HCT116 (cell line): ENCODE measurements around the gene APOBEC3A. TPM values are rescaled to one million over a fixed set of nuclear protein-coding genes. Genes with fewer than 3 reads are reported as not detected.

Experiments
- ATAC-seq: fragments of 200-7000 bp; cut with Tn5 transposase; 2 replicates; pipeline ENCODE4 v1.9.1; 2020; ENCODE audit warnings: mild to moderate bottlenecking, moderate library complexity
- BruUV-seq: library from RNA; stranded (reverse); fragments of 400-500 nt; replicated peaks from 2 replicates; lab custom pipeline; 2021; lab: Mats Ljungman, UMichigan
- CTCF ChIA-PET: fragments of 300-600 bp; sonication (Branson Sonifier 250); formaldehyde crosslinking; loops from one replicate; lab custom pipeline; 2021; ENCODE audit warnings: antibody characterized with exemption; lab: Charles Lee
- POLR2A ChIA-PET: fragments of 300-600, 350-600 bp; sonication (Branson Sonifier 250); formaldehyde crosslinking; loops from one replicate; lab custom pipeline; 2021; ENCODE audit warnings: antibody characterized with exemption; lab: Charles Lee
- RAD21 ChIA-PET, 2 experiments: fragments of 300-600 bp; sonication (Branson Sonifier 250); formaldehyde crosslinking; loops; one replicate each; lab custom pipeline; 2023; ENCODE audit warnings: low total read pairs in 2 of 2; ENCODE audit not compliant: uncharacterized antibody in 2 of 2, unreplicated experiment in 2 of 2, low non-redundant PET in 1 of 2; lab: Charles Lee
- DNase-seq: peaks from one replicate; pipeline ENCODE4 v3.0.0-alpha.2; 2010; ENCODE audit warnings: low read depth, low spot score
- H2AFZ ChIP-seq: fragments of 200-600 bp; shearing (Covaris generic), sonication (generic); 2 replicates; pipeline ENCODE4 v1.6.1; 2017; ENCODE audit warnings: low read depth, mixed run types, mixed read lengths, antibody characterized with exemption, low read length; ENCODE audit not compliant: poor library complexity, severe bottlenecking
- H3K27ac ChIP-seq: 2 replicates; pipeline ENCODE4 v1.5.1; 2012; ENCODE audit warnings: low read depth, low read length
- H3K27me3 ChIP-seq: fragments of 200-600 bp; sonication (generic); 2 replicates; pipeline ENCODE4 v1.6.1; 2016; ENCODE audit warnings: mixed run types, low read length, mixed read lengths; ENCODE audit not compliant: insufficient read depth
- H3K36me3 ChIP-seq, 2 experiments: fragments of 200-500 bp in 1 of 2; fragments of 200-600 bp in 1 of 2; sonication (Bioruptor generic) in 1 of 2; sonication (generic) in 1 of 2; 2 replicates each; pipeline versions ENCODE4 v1.5.1 to v1.6.1; 2014 to 2016; ENCODE audit warnings: low read length in 2 of 2, inconsistent platforms in 1 of 2, mixed read lengths in 1 of 2, mixed run types in 1 of 2; ENCODE audit not compliant: insufficient read depth in 2 of 2, control insufficient read depth in 1 of 2
- H3K4me1 ChIP-seq, 2 experiments: fragments of 200-600 bp in 1 of 2; sonication (generic) in 1 of 2; 2 replicates each; pipeline versions ENCODE4 v1.5.1 to v1.6.1; 2012 to 2017; ENCODE audit warnings: low read length in 2 of 2, inconsistent platforms in 1 of 2, mild to moderate bottlenecking in 1 of 2, mixed read lengths in 1 of 2, mixed run types in 1 of 2, moderate library complexity in 1 of 2; ENCODE audit not compliant: insufficient read depth in 2 of 2, control insufficient read depth in 1 of 2
- H3K4me2 ChIP-seq: fragments of 200-600 bp; sonication (generic); 2 replicates; pipeline ENCODE4 v1.6.1; 2017; ENCODE audit warnings: mixed run types, low read length, mixed read lengths
- H3K4me3 ChIP-seq, 2 experiments: fragments of 200-600 bp in 1 of 2; sonication (generic) in 1 of 2; replicated peaks in 1 of 2; 2 replicates each; pipeline ENCODE4 v1.5.1; 2011 to 2016; ENCODE audit warnings: low read length in 2 of 2, control low read depth in 1 of 2, low read depth in 1 of 2, mild to moderate bottlenecking in 1 of 2, mixed read lengths in 1 of 2, mixed run types in 1 of 2
- H3K79me2 ChIP-seq: fragments of 200-600 bp; sonication (generic); 2 replicates; pipeline ENCODE4 v1.6.1; 2017; ENCODE audit warnings: mild to moderate bottlenecking, mixed run types, low read length, moderate library complexity, mixed read lengths; ENCODE audit not compliant: insufficient read depth
- H3K9ac ChIP-seq: fragments of 200-600 bp; sonication (generic); 2 replicates; pipeline ENCODE4 v1.6.1; 2016; ENCODE audit warnings: low read length, mixed read lengths
- H3K9me2 ChIP-seq: fragments of 200-600 bp; sonication (generic), shearing (Covaris generic); 2 replicates; pipeline ENCODE4 v1.6.1; 2017; ENCODE audit warnings: mixed run types, mild to moderate bottlenecking, moderate library complexity; ENCODE audit not compliant: insufficient read depth
- H3K9me3 ChIP-seq, 2 experiments: fragments of 200-500 bp in 1 of 2; fragments of 200-600 bp in 1 of 2; sonication (Bioruptor generic) in 1 of 2; sonication (generic) in 1 of 2; 2 replicates each; pipeline ENCODE4 v1.6.1; 2014 to 2017; ENCODE audit warnings: low read length in 2 of 2, mixed read lengths in 2 of 2, inconsistent platforms in 1 of 2, low read depth in 1 of 2, mild to moderate bottlenecking in 1 of 2, mixed run types in 1 of 2, moderate library complexity in 1 of 2; ENCODE audit not compliant: control insufficient read depth in 1 of 2, insufficient read depth in 1 of 2
- H4K20me1 ChIP-seq: fragments of 200-600 bp; sonication (generic), shearing (Covaris generic); 2 replicates; pipeline ENCODE4 v1.6.1; 2017; ENCODE audit warnings: mixed run types, mild to moderate bottlenecking, moderate library complexity; ENCODE audit not compliant: insufficient read depth
- ATF3 ChIP-seq: IDR thresholded peaks from 2 replicates; pipeline ENCODE4 v1.6.1; 2012
- CBX3 ChIP-seq: IDR thresholded peaks from 2 replicates; pipeline ENCODE4 v1.6.1; 2012; ENCODE audit warnings: low read depth
- CEBPB ChIP-seq: IDR thresholded peaks from 2 replicates; pipeline ENCODE4 v1.6.1; 2012; ENCODE audit warnings: low read depth
- CTCF ChIP-seq, 3 experiments: fragments of 200-600 bp in 1 of 3; sonication (generic) in 1 of 3; IDR thresholded peaks in 2 of 3; conservative IDR thresholded peaks in 1 of 3; 2 replicates each; pipeline ENCODE4 v1.5.1; 2012 to 2017; ENCODE audit warnings: low read depth in 2 of 3, low read length in 2 of 3, antibody characterized with exemption in 1 of 3, borderline replicate concordance in 1 of 3, control low read depth in 1 of 3, mild to moderate bottlenecking in 1 of 3, mixed read lengths in 1 of 3, mixed run types in 1 of 3, moderate library complexity in 1 of 3; ENCODE audit not compliant: insufficient read depth in 1 of 3
- EGR1 ChIP-seq: IDR thresholded peaks from 2 replicates; pipeline ENCODE4 v1.6.1; 2012; ENCODE audit warnings: low read depth
- EZH2phosphoT487 ChIP-seq: fragments of 200-600 bp; IDR thresholded peaks from 2 replicates; pipeline ENCODE4 v1.6.1; 2018; ENCODE audit warnings: antibody characterized with exemption, borderline replicate concordance
- FOSL1 ChIP-seq: IDR thresholded peaks from 2 replicates; pipeline ENCODE4 v1.6.1; 2012; ENCODE audit warnings: low read depth
- JUND ChIP-seq: IDR thresholded peaks from 2 replicates; pipeline ENCODE4 v1.6.1; 2012
- POLR2AphosphoS5 ChIP-seq: IDR thresholded peaks from 2 replicates; pipeline ENCODE4 v1.6.1; 2011; ENCODE audit warnings: mild to moderate bottlenecking, low read depth, low read length, moderate library complexity
- RAD21 ChIP-seq: IDR thresholded peaks from 2 replicates; pipeline ENCODE4 v1.6.1; 2012; ENCODE audit warnings: low read depth, mild to moderate bottlenecking
- REST ChIP-seq: IDR thresholded peaks from 2 replicates; pipeline ENCODE4 v1.6.1; 2012; ENCODE audit warnings: low read depth
- SIN3A ChIP-seq: IDR thresholded peaks from 2 replicates; pipeline ENCODE4 v1.6.1; 2012; ENCODE audit warnings: low read depth
- SP1 ChIP-seq: IDR thresholded peaks from 2 replicates; pipeline ENCODE4 v1.6.1; 2012; ENCODE audit warnings: low read depth
- SRF ChIP-seq: IDR thresholded peaks from 2 replicates; pipeline ENCODE4 v1.6.1; 2012; ENCODE audit warnings: low read depth
- ZFX ChIP-seq: fragments of 450-650 bp; IDR thresholded peaks from 2 replicates; pipeline ENCODE4 v1.6.1; 2017
- ZNF274 ChIP-seq: fragments of 200-500 bp; sonication (Bioruptor generic); IDR thresholded peaks from 2 replicates; pipeline ENCODE4 v1.6.1; 2014; ENCODE audit warnings: mild to moderate bottlenecking, low read depth, low read length, inconsistent platforms
- intact Hi-C: fragments of 100-400 bp; cut with micrococcal nuclease; formaldehyde crosslinking; loops from 2 replicates; pipeline ENCODE4 v1.10.0; 2022
- total RNA-seq: library from RNA; stranded (reverse); gene quantifications from one replicate; pipeline ENCODE4 v1.2.1, GENCODE V29; 2021; ENCODE audit not compliant: unreplicated experiment
- TF ChIP-seq, protein P1 (sequence below): IDR thresholded peaks from 2 replicates; pipeline ENCODE4 v1.6.1; 2012

APOBEC3A gene
- total RNA-seq, 1 experiment from 2014 or later = not detected

- DNase-seq (peak; percentile 80), ATAC-seq (peak; percentile 97)
- intact Hi-C loops = loop anchor here (1.0 to 2.0 kb wide), 4 partner anchors 76 to 234 kb away; no protein-coding TSS in a partner anchor
- H3K9me2 ChIP-seq = no peaks in the 10 kb centered on the region
- no peaks in the 10 kb centered on the region for H3K79me2 ChIP-seq
- H3K36me3 ChIP-seq = no peaks in the 10 kb centered on the region
- CTCF ChIA-PET = interaction anchor here (0.7 to 3.0 kb wide), 14 partner anchors 9 to 951 kb away, joined by 3 to 58 read pairs (median 6); partner anchors contain the start of genes APOBEC3B and NPTXR
- RAD21 ChIA-PET = interaction anchor here (0.6 to 2.0 kb wide), 6 partner anchors 76 to 237 kb away, joined by 3 to 11 read pairs (median 6); no protein-coding TSS in a partner anchor
- no peak overlapping the region for H3K4me3 ChIP-seq
- H3K9ac ChIP-seq = no peak overlapping the region; the same call in 1 of the 2 replicates
- peak overlapping the region; percentile 3; the same call in 1 of the 2 replicates for H3K27ac ChIP-seq
- peak overlapping the region; percentile 76 for H2AFZ ChIP-seq
- H3K4me2 ChIP-seq = peak overlapping the region; percentile 69
- no peaks in the 10 kb centered on the region for H3K27me3 ChIP-seq
- BruUV-seq = no TSS peak
- no peaks in the 10 kb centered on the region for H4K20me1 ChIP-seq
- POLR2A ChIA-PET = interaction anchor here (0.8 to 1.7 kb wide), 7 partner anchors 18 to 314 kb away, joined by 3 to 8 read pairs (median 3); no protein-coding TSS in a partner anchor
- peaks cover 7 to 13% of the 10 kb centered on the region in 2 experiments; a peak in 3 of 4 replicates for H3K4me1 ChIP-seq
- TF ChIP-seq FOSL1 (no peak), SP1 (no peak; the same call in 1 of the 2 replicates), EZH2phosphoT487 (no peak), SIN3A (no peak), CBX3 (peak; percentile 77), EGR1 (no peak), RAD21 (peak; percentile 86), JUND (no peak), ZNF274 (no peak), CEBPB (no peak), CTCF (IDR thresholded peaks at IDR 0.05 in 2 of 3, conservative IDR thresholded peaks at IDR 0.05 in 1 of 3; ENCODE audit: borderline replicate concordance in 1 of 3, insufficient read depth in 1 of 3, low read depth in 2 of 3, low read length in 2 of 3) (peak; percentile 72 to 92 (median 75)), REST (no peak), POLR2AphosphoS5 (peak; percentile 49), ZFX (no peak), ATF3 (no peak), SRF (peak; percentile 85)
- TF ChIP-seq, protein P1, sequence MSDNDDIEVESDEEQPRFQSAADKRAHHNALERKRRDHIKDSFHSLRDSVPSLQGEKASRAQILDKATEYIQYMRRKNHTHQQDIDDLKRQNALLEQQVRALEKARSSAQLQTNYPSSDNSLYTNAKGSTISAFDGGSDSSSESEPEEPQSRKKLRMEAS = peak; percentile 75
- H3K9me3 ChIP-seq = no peaks in the 10 kb centered on the region
These were observed 45.8 kb downstream of the APOBEC3A start for GRCh38 chr22:39003165-39003638.
